Calu3 (cell line): Measurements from ENCODE around the gene PPP4R2. TPM values are rescaled to one million over a fixed set of nuclear protein-coding genes. Genes with fewer than 3 reads are reported as not detected.

ENCODE experiments used
- BruUV-seq: library from RNA; stranded (reverse); fragments of 400-500 nt; replicated peaks from 2 replicates; lab custom pipeline; 2021; lab: Mats Ljungman, UMichigan
- CTCF ChIA-PET: fragments of 300-600 bp; sonication (Branson Sonifier 250); formaldehyde crosslinking; loops from one replicate; lab custom pipeline; 2022; ENCODE audit warnings: antibody characterized with exemption; lab: Charles Lee
- DNase-seq: peaks from one replicate; pipeline ENCODE4 v3.0.0; 2022
- H3K27ac Mint-ChIP-seq: one replicate; pipeline ENCODE4 v1.8.0; 2022; ENCODE audit warnings: mixed read lengths; ENCODE audit not compliant: unreplicated experiment
- H3K27me3 Mint-ChIP-seq: one replicate; pipeline ENCODE4 v1.8.0; 2022; ENCODE audit warnings: mixed read lengths; ENCODE audit not compliant: unreplicated experiment
- H3K36me3 Mint-ChIP-seq: one replicate; pipeline ENCODE4 v1.8.0; 2022; ENCODE audit warnings: mild to moderate bottlenecking, moderate library complexity, mixed read lengths; ENCODE audit not compliant: insufficient read depth, unreplicated experiment
- H3K4me1 Mint-ChIP-seq: one replicate; pipeline ENCODE4 v1.8.0; 2022; ENCODE audit warnings: mild to moderate bottlenecking, low read depth, mixed read lengths; ENCODE audit not compliant: unreplicated experiment
- H3K4me3 Mint-ChIP-seq: one replicate; pipeline ENCODE4 v1.8.0; 2022; ENCODE audit warnings: mild to moderate bottlenecking, low read depth, moderate library complexity, mixed read lengths; ENCODE audit not compliant: unreplicated experiment
- H3K9me3 Mint-ChIP-seq: one replicate; pipeline ENCODE4 v1.8.0; 2022; ENCODE audit warnings: low read depth, mixed read lengths; ENCODE audit not compliant: unreplicated experiment
- CTCF ChIP-seq: fragments of 200-600 bp; IDR thresholded peaks from one replicate; pipeline ENCODE4 v1.8.0; 2022; ENCODE audit warnings: antibody characterized with exemption; ENCODE audit not compliant: unreplicated experiment
- intact Hi-C: fragments of 100-400 bp; cut with micrococcal nuclease; formaldehyde crosslinking; loops from one replicate; pipeline ENCODE4 v1.10.0; 2022; ENCODE audit not compliant: unreplicated experiment
- total RNA-seq: library from RNA; stranded (reverse); gene quantifications from 2 replicates; pipeline ENCODE4 v1.2.3, GENCODE V29; 2022

The PPP4R2 gene
- total RNA-seq, 1 experiment from 2014 or later = 89.0 TPM

- TF ChIP-seq CTCF = no peak
- Mint-ChIP-seq H3K9me3 (no peaks in the 10 kb centered on the region), H3K36me3 (peaks cover 7% of the 10 kb centered on the region), H3K27ac (no peak overlapping the region), H3K4me3 (no peak overlapping the region), H3K27me3 (no peaks in the 10 kb centered on the region), H3K4me1 (peaks cover 23% of the 10 kb centered on the region)
- BruUV-seq = no TSS peak
- DNase-seq = no peak
- intact Hi-C loops = no loop called here
- CTCF ChIA-PET = no interaction called here
Observed at GRCh38 chr3:72976281-72976741, 20.3 kb upstream of the PPP4R2 start.

GRCh38 chr3:72977060-72977808 lies 19.4 kb upstream of the PPP4R2 start:
- TF ChIP-seq CTCF = no peak
- DNase-seq = no peak
- intact Hi-C loops = no loop called here
- peaks cover 7% of the 10 kb centered on the region for H3K36me3 Mint-ChIP-seq
- CTCF ChIA-PET = no interaction called here
- no peak overlapping the region for H3K27ac Mint-ChIP-seq
- no peak overlapping the region for H3K4me3 Mint-ChIP-seq
- H3K4me1 Mint-ChIP-seq = peaks cover 16% of the 10 kb centered on the region
- H3K27me3 Mint-ChIP-seq = no peaks in the 10 kb centered on the region
- no peaks in the 10 kb centered on the region for H3K9me3 Mint-ChIP-seq
- no TSS peak for BruUV-seq

GRCh38 chr3:72982609-72983366 lies 13.8 kb upstream of the PPP4R2 start:
- no TSS peak for BruUV-seq
- intact Hi-C loops = no loop called here
- H3K36me3 Mint-ChIP-seq = no peaks in the 10 kb centered on the region
- DNase-seq = no peak
- H3K27ac Mint-ChIP-seq = no peak overlapping the region
- no peak overlapping the region for H3K4me3 Mint-ChIP-seq
- no peaks in the 10 kb centered on the region for H3K4me1 Mint-ChIP-seq
- no peak for TF ChIP-seq CTCF
- no peaks in the 10 kb centered on the region for H3K27me3 Mint-ChIP-seq
- peaks cover 7% of the 10 kb centered on the region for H3K9me3 Mint-ChIP-seq
- CTCF ChIA-PET = no interaction called here

GRCh38 chr3:72985576-72985975 lies 11.0 kb upstream of the PPP4R2 start:
- no peaks in the 10 kb centered on the region for H3K4me1 Mint-ChIP-seq
- DNase-seq = no peak
- intact Hi-C loops = no loop called here
- no peak overlapping the region for H3K4me3 Mint-ChIP-seq
- no TSS peak for BruUV-seq
- peaks cover 7% of the 10 kb centered on the region for H3K9me3 Mint-ChIP-seq
- no peaks in the 10 kb centered on the region for H3K27me3 Mint-ChIP-seq
- no peaks in the 10 kb centered on the region for H3K36me3 Mint-ChIP-seq
- CTCF ChIA-PET = no interaction called here
- no peak for TF ChIP-seq CTCF
- H3K27ac Mint-ChIP-seq = no peak overlapping the region
